Smooth muscle cell (in vitro differentiated cells): ENCODE results near the gene WWTR1. TPM values are rescaled to one million over a fixed set of nuclear protein-coding genes. Genes with fewer than 3 reads are reported as not detected.
A peak's percentile ranks its signal among the peaks of the same experiment; 100 is the strongest.

Experiments
- DNase-seq: peaks from one replicate; lab custom pipeline; 2025; ENCODE audit not compliant: unreplicated experiment; lab: John Stamatoyannopoulos, UW
- H2AFZ ChIP-seq: fragments of 200-600 bp; sonication (generic); 2 replicates; pipeline ENCODE4 v1.6.0; 2016; ENCODE audit warnings: antibody characterized with exemption, low read depth, mild to moderate bottlenecking
- H3F3A ChIP-seq: fragments of 200-600 bp; sonication (generic); 2 replicates; pipeline ENCODE4 v1.6.0; 2017; ENCODE audit warnings: antibody characterized with exemption, low read depth
- H3K27ac ChIP-seq: fragments of 200-600 bp; sonication (generic); 2 replicates; pipeline ENCODE4 v1.5.1; 2016; ENCODE audit warnings: low read depth, mild to moderate bottlenecking
- H3K27me3 ChIP-seq: fragments of 200-600 bp; sonication (generic); 2 replicates; pipeline ENCODE4 v1.6.1; 2016; ENCODE audit warnings: low read depth, mild to moderate bottlenecking
- H3K36me3 ChIP-seq: fragments of 200-600 bp; sonication (generic); 2 replicates; pipeline ENCODE4 v1.5.1; 2016; ENCODE audit warnings: low read depth
- H3K4me1 ChIP-seq: fragments of 200-600 bp; sonication (generic); 2 replicates; pipeline ENCODE4 v1.5.1; 2016; ENCODE audit warnings: low read depth
- H3K4me2 ChIP-seq: fragments of 200-600 bp; sonication (generic); 2 replicates; pipeline ENCODE4 v1.6.0; 2016; ENCODE audit warnings: mild to moderate bottlenecking
- H3K4me3 ChIP-seq: fragments of 200-600 bp; sonication (generic); 2 replicates; pipeline ENCODE4 v1.5.1; 2016; ENCODE audit warnings: mild to moderate bottlenecking
- H3K79me2 ChIP-seq: fragments of 200-600 bp; sonication (generic); 2 replicates; pipeline ENCODE4 v1.6.0; 2016; ENCODE audit warnings: low read depth, mild to moderate bottlenecking
- H3K9ac ChIP-seq: fragments of 200-600 bp; sonication (generic); 2 replicates; pipeline ENCODE4 v1.6.0; 2016; ENCODE audit warnings: low read depth
- H3K9me3 ChIP-seq: fragments of 200-600 bp; sonication (generic); replicated peaks from 2 replicates; pipeline ENCODE4 v1.5.1; 2016; ENCODE audit warnings: low read depth
- H4K20me1 ChIP-seq: fragments of 200-600 bp; sonication (generic); 2 replicates; pipeline ENCODE4 v1.6.0; 2016; ENCODE audit warnings: low read depth
- CTCF ChIP-seq: fragments of 200-600 bp; sonication (generic); IDR thresholded peaks from 2 replicates; pipeline ENCODE4 v1.5.1; 2017; ENCODE audit warnings: borderline replicate concordance, mild to moderate bottlenecking, antibody characterized with exemption; ENCODE audit not compliant: insufficient read depth, poor library complexity, severe bottlenecking
- WGBS: methylation state at CpG from one replicate; pipeline ENCODE4 v1.1.7; 2016; ENCODE audit warnings: low lambda C conversion rate; 5-methylcytosine and 5-hydroxymethylcytosine counted together
- polyA plus RNA-seq: library from polyadenylated mRNA; unstranded; fragments of >200 nt; fragmentation: Nextera tagmentation; extraction: Ambion mirVana; gene quantifications from 2 replicates; pipeline ENCODE4 v1.2.1, GENCODE V29; 2016
- total RNA-seq: library from RNA; depleted of rRNA; stranded (reverse); fragments of >200 nt; gene quantifications from 2 replicates; pipeline ENCODE4 v1.2.3, GENCODE V29; 2014

The WWTR1 gene
- total and polyA plus RNA-seq, 2 experiments from 2014 or later: 38.4 to 55.6 TPM

GRCh38 chr3:149634072-149634471 is 23.8 kb downstream of the WWTR1 start:
- WGBS: 80% methylated on average over 4 of the region's 4 CpGs
- TF ChIP-seq CTCF: no peak
- no peaks in the 10 kb centered on the region for H3K36me3 ChIP-seq
- peaks cover 98% of the 10 kb centered on the region for H4K20me1 ChIP-seq
- H3K27me3 ChIP-seq: no peaks in the 10 kb centered on the region
- H3K79me2 ChIP-seq: peaks cover 100% of the 10 kb centered on the region
- peaks cover 11% of the 10 kb centered on the region for H3F3A ChIP-seq
- peaks cover 4% of the 10 kb centered on the region for H3K4me1 ChIP-seq
- no peak overlapping the region for H3K4me2 ChIP-seq
- H3K9ac ChIP-seq: no peak overlapping the region
- no peak for DNase-seq
- no peak overlapping the region for H3K4me3 ChIP-seq
- no peak overlapping the region for H2AFZ ChIP-seq
- H3K9me3 ChIP-seq: no peaks in the 10 kb centered on the region
- H3K27ac ChIP-seq: no peak overlapping the region

DNA sequence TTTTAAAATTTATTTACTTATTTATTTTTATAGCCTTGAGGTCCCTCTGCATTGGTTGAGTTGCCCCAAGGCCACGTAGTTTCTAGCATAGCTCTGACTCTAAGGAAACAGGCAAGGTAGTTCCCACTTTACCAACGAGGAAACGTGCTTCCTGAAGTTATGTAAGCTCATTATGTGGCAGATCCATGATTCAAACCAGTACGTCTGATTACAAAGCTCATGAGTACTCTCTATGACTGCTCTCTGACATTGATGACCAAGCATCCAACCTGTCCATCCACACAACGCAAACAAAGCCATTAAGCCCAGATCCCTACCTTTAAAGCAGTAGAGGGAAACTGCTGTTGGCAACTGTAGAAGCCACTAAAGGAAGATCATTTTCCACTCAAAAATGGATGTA is 25.6 kb downstream of the WWTR1 start:
- TF ChIP-seq CTCF: no peak

DNA sequence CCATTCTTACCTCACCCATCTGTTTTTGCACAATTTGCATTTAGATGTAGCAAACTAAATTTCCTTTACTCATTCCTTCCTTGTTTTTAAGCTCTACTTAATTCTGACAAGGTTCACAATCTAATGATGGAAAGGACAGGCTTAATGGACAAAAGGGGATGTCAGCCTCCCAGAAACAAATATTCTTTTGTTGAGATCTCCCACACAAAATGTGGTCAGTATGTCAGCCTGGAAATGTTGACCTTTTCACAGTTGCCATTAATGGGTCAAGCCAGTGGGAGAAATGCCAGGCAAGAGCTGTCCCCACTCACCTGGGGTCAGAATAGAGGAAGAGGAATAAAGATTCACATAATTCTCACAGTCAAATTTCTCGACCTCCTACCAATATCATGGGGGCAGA is 27.0 kb downstream of the WWTR1 start:
- H2AFZ ChIP-seq: no peak overlapping the region
- no peak for DNase-seq
- no peak for TF ChIP-seq CTCF
- peaks cover 97% of the 10 kb centered on the region for H4K20me1 ChIP-seq
- WGBS: 94% methylated on average over 1 of the region's 1 CpG
- peaks cover 11% of the 10 kb centered on the region for H3F3A ChIP-seq
- no peak overlapping the region for H3K4me3 ChIP-seq
- H3K36me3 ChIP-seq: no peaks in the 10 kb centered on the region
- peaks cover 4% of the 10 kb centered on the region for H3K4me1 ChIP-seq
- H3K79me2 ChIP-seq: peaks cover 99% of the 10 kb centered on the region
- no peak overlapping the region for H3K27ac ChIP-seq
- no peaks in the 10 kb centered on the region for H3K27me3 ChIP-seq
- H3K4me2 ChIP-seq: no peak overlapping the region
- H3K9ac ChIP-seq: no peak overlapping the region
- H3K9me3 ChIP-seq: no peaks in the 10 kb centered on the region

More for the DNA sequence above, 25.6 kb downstream of the WWTR1 start:
- H3K36me3 ChIP-seq: no peaks in the 10 kb centered on the region
- no peak for DNase-seq
- H2AFZ ChIP-seq: no peak overlapping the region
- WGBS: 99% methylated on average over 5 of the region's 5 CpGs
- no peaks in the 10 kb centered on the region for H3K27me3 ChIP-seq
- H3K9me3 ChIP-seq: no peaks in the 10 kb centered on the region
- peaks cover 97% of the 10 kb centered on the region for H4K20me1 ChIP-seq
- peaks cover 4% of the 10 kb centered on the region for H3K4me1 ChIP-seq
- H3F3A ChIP-seq: peaks cover 11% of the 10 kb centered on the region
- no peak overlapping the region for H3K4me2 ChIP-seq
- H3K27ac ChIP-seq: no peak overlapping the region
- no peak overlapping the region for H3K4me3 ChIP-seq
- H3K9ac ChIP-seq: no peak overlapping the region
- H3K79me2 ChIP-seq: peaks cover 99% of the 10 kb centered on the region

- peaks cover 4% of the 10 kb centered on the region for H3K4me1 ChIP-seq
- 43% methylated on average over 6 of the region's 6 CpGs for WGBS
- no peak for TF ChIP-seq CTCF
- no peak overlapping the region for H3K9ac ChIP-seq
- no peaks in the 10 kb centered on the region for H3K9me3 ChIP-seq
- no peaks in the 10 kb centered on the region for H3K27me3 ChIP-seq
- H3K79me2 ChIP-seq: peaks cover 99% of the 10 kb centered on the region
- H2AFZ ChIP-seq: no peak overlapping the region
- peaks cover 98% of the 10 kb centered on the region for H4K20me1 ChIP-seq
- DNase-seq: no peak
- H3K27ac ChIP-seq: peak overlapping the region; percentile 67
- H3K36me3 ChIP-seq: no peaks in the 10 kb centered on the region
- no peak overlapping the region for H3K4me3 ChIP-seq
- H3K4me2 ChIP-seq: peak overlapping the region; percentile 63
- peaks cover 16% of the 10 kb centered on the region for H3F3A ChIP-seq
These were observed 28.7 kb downstream of the WWTR1 start for GRCh38 chr3:149628957-149629670.
